ENCODE results near the gene TUBA8.
A peak's percentile ranks its signal among the peaks of the same experiment; 100 is the strongest.
"Not testable (repeated sequence)": the region's sequence is repeated elsewhere in the genome, so short reads cannot be mapped to it uniquely, and the experiment has no call there.

TUBA8 gene

GRCh38 chr22:18070041-18070440, 40.6 kb upstream of the TUBA8 start:
- H3K36me3 ChIP-seq (ENCODE audit: control insufficient read depth, insufficient read depth, low read length) = no peaks in the 10 kb centered on the region
- H3K9ac ChIP-seq (ENCODE audit: low read depth, low read length) = no peak overlapping the region
- H3K4me3 ChIP-seq (ENCODE audit: low read depth, low read length) = no peak overlapping the region
- H3K4me1 ChIP-seq (ENCODE audit: control insufficient read depth, insufficient read depth, low read length) = no peaks in the 10 kb centered on the region
- no peaks in the 10 kb centered on the region for H3K9me3 ChIP-seq (ENCODE audit: control insufficient read depth, insufficient read depth, low read length)
- no peaks in the 10 kb centered on the region for H3K27me3 ChIP-seq (ENCODE audit: control insufficient read depth, insufficient read depth, low read length)

GRCh38 chr22:18070556-18071306, 39.9 kb upstream of the TUBA8 start:
- H3K4me1 ChIP-seq (ENCODE audit: control insufficient read depth, insufficient read depth, low read length) = no peaks in the 10 kb centered on the region
- H3K4me3 ChIP-seq (ENCODE audit: low read depth, low read length) = no peak overlapping the region
- H3K36me3 ChIP-seq (ENCODE audit: control insufficient read depth, insufficient read depth, low read length) = no peaks in the 10 kb centered on the region
- H3K9me3 ChIP-seq (ENCODE audit: control insufficient read depth, insufficient read depth, low read length) = no peaks in the 10 kb centered on the region
- no peaks in the 10 kb centered on the region for H3K27me3 ChIP-seq (ENCODE audit: control insufficient read depth, insufficient read depth, low read length)
- no peak overlapping the region for H3K9ac ChIP-seq (ENCODE audit: low read depth, low read length)

- not testable (repeated sequence) for H3K27me3 ChIP-seq (ENCODE audit: control insufficient read depth, insufficient read depth, low read length); H3K9ac ChIP-seq (ENCODE audit: low read depth, low read length); H3K9me3 ChIP-seq (ENCODE audit: control insufficient read depth, insufficient read depth, low read length); H3K36me3 ChIP-seq (ENCODE audit: control insufficient read depth, insufficient read depth, low read length); H3K4me3 ChIP-seq (ENCODE audit: low read depth, low read length); H3K4me1 ChIP-seq (ENCODE audit: control insufficient read depth, insufficient read depth, low read length)
Observed at GRCh38 chr22:18071307-18071967, 39.2 kb upstream of the TUBA8 start.

- Histone ChIP-seq H3K4me3 (ENCODE audit: low read depth, low read length) (no peak overlapping the region), H3K9ac (ENCODE audit: low read depth, low read length) (no peak overlapping the region), H3K27me3 (ENCODE audit: control insufficient read depth, insufficient read depth, low read length) (no peaks in the 10 kb centered on the region), H3K4me1 (ENCODE audit: control insufficient read depth, insufficient read depth, low read length) (no peaks in the 10 kb centered on the region), H3K36me3 (ENCODE audit: control insufficient read depth, insufficient read depth, low read length) (no peaks in the 10 kb centered on the region), H3K9me3 (ENCODE audit: control insufficient read depth, insufficient read depth, low read length) (no peaks in the 10 kb centered on the region)
Observed at GRCh38 chr22:18071968-18072310, 38.7 kb upstream of the TUBA8 start.

GRCh38 chr22:18073467-18073866, 37.1 kb upstream of the TUBA8 start:
- Histone ChIP-seq H3K4me3 (ENCODE audit: low read depth, low read length) (no peak overlapping the region), H3K9me3 (ENCODE audit: control insufficient read depth, insufficient read depth, low read length) (no peaks in the 10 kb centered on the region), H3K36me3 (ENCODE audit: control insufficient read depth, insufficient read depth, low read length) (no peaks in the 10 kb centered on the region), H3K9ac (ENCODE audit: low read depth, low read length) (no peak overlapping the region), H3K4me1 (ENCODE audit: control insufficient read depth, insufficient read depth, low read length) (no peaks in the 10 kb centered on the region), H3K27me3 (ENCODE audit: control insufficient read depth, insufficient read depth, low read length) (no peaks in the 10 kb centered on the region)

- not testable (repeated sequence) for H3K4me1 ChIP-seq (ENCODE audit: control insufficient read depth, insufficient read depth, low read length); H3K27me3 ChIP-seq (ENCODE audit: control insufficient read depth, insufficient read depth, low read length); H3K4me3 ChIP-seq (ENCODE audit: low read depth, low read length); H3K36me3 ChIP-seq (ENCODE audit: control insufficient read depth, insufficient read depth, low read length); H3K9ac ChIP-seq (ENCODE audit: low read depth, low read length); H3K9me3 ChIP-seq (ENCODE audit: control insufficient read depth, insufficient read depth, low read length)
Observed at GRCh38 chr22:18073927-18074326, 36.7 kb upstream of the TUBA8 start.

DNA sequence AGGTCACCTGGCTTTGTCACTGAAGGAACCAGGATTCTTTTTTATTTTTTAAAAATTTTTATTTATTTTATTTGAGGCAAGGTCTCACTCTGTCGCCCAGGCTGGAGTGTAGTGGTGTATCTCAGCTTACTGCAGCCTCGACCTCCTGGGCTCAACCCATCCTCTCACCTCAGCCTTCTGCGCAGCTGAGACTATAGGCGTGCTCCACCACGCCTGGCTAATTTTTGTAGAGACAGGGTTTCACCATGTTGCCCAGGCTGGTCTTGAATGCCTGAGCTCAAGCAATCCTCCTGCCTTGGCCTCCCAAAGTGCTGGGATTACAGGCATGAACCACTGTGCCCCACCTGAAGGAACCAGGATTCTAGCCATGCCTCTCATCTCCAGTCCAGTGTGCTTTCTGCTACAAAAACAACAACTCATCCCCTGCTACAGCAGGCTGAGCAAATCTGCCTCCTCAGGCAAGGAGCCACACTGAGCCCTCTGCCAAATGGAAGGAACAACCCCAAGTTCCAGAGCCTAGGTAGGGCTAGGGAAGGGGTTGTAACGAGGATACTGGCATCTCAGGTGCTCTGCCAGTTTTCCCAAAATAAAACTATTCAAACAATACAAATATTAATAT, 35.4 kb upstream of the TUBA8 start:
- no peaks in the 10 kb centered on the region for H3K4me1 ChIP-seq (ENCODE audit: control insufficient read depth, insufficient read depth, low read length)
- no peaks in the 10 kb centered on the region for H3K9me3 ChIP-seq (ENCODE audit: control insufficient read depth, insufficient read depth, low read length)
- H3K4me3 ChIP-seq (ENCODE audit: low read depth, low read length) = no peak overlapping the region
- H3K27me3 ChIP-seq (ENCODE audit: control insufficient read depth, insufficient read depth, low read length) = no peaks in the 10 kb centered on the region
- H3K36me3 ChIP-seq (ENCODE audit: control insufficient read depth, insufficient read depth, low read length) = no peaks in the 10 kb centered on the region
- H3K9ac ChIP-seq (ENCODE audit: low read depth, low read length) = no peak overlapping the region

GRCh38 chr22:18075720-18076497, 34.7 kb upstream of the TUBA8 start:
- H3K4me1 ChIP-seq (ENCODE audit: control insufficient read depth, insufficient read depth, low read length) = no peaks in the 10 kb centered on the region
- H3K4me3 ChIP-seq (ENCODE audit: low read depth, low read length) = no peak overlapping the region
- no peaks in the 10 kb centered on the region for H3K9me3 ChIP-seq (ENCODE audit: control insufficient read depth, insufficient read depth, low read length)
- no peak overlapping the region for H3K9ac ChIP-seq (ENCODE audit: low read depth, low read length)
- peaks cover 5% of the 10 kb centered on the region for H3K36me3 ChIP-seq (ENCODE audit: control insufficient read depth, insufficient read depth, low read length)
- H3K27me3 ChIP-seq (ENCODE audit: control insufficient read depth, insufficient read depth, low read length) = no peaks in the 10 kb centered on the region

- Histone ChIP-seq H3K4me1 (ENCODE audit: control insufficient read depth, insufficient read depth, low read length) (no peaks in the 10 kb centered on the region), H3K9me3 (ENCODE audit: control insufficient read depth, insufficient read depth, low read length) (no peaks in the 10 kb centered on the region), H3K36me3 (ENCODE audit: control insufficient read depth, insufficient read depth, low read length) (peaks cover 10% of the 10 kb centered on the region), H3K4me3 (ENCODE audit: low read depth, low read length) (peak overlapping the region; percentile 99), H3K27me3 (ENCODE audit: control insufficient read depth, insufficient read depth, low read length) (no peaks in the 10 kb centered on the region), H3K9ac (ENCODE audit: low read depth, low read length) (peak overlapping the region; percentile 42)
Observed at GRCh38 chr22:18077087-18077638, 33.4 kb upstream of the TUBA8 start.

DNA sequence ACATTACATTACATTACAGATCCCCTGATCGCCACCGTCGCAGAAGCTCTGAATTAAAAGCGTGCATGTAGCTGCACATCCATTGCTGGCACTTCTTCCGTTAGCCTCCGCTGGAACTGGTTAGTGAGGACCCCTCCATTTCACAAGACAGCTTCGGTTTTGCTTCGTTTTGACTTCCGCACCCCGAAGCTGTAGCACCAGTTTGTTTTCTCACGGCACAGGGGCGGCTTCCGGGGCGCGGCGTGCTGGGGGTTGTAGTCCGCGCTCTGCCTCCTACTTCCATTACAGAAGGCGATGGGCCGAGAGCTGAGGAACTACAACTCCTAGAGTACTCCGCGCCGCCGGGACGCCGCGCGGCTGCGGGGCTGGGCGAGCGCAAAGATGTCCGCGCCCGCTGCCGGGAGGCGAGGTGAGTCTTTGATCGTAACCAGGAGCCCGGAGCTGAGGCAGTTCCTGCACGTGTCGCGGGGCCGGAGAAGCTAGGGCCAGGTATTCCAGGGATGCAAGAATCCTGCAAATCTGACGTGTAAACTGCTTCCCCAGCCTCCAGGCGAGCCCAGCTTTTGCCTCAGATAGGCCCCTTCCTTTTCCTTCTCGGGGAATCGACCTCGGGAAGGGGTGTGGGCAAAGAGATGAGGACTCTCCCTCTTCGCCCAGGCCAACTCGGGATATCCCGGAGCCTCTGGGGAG, 32.8 kb upstream of the TUBA8 start, which contains the start of gene PEX26:
Gene PEX26 (plus strand): TSS at position 352 of the 690 bp plus-strand sequence. CDS start 387 bp downstream, outside the sequence.
- no peaks in the 10 kb centered on the region for H3K4me1 ChIP-seq (ENCODE audit: control insufficient read depth, insufficient read depth, low read length)
- no peaks in the 10 kb centered on the region for H3K27me3 ChIP-seq (ENCODE audit: control insufficient read depth, insufficient read depth, low read length)
- H3K9ac ChIP-seq (ENCODE audit: low read depth, low read length) = peak within 1 kb of the TSS; percentile 94
- peak within 1 kb of the TSS; percentile 99 for H3K4me3 ChIP-seq (ENCODE audit: low read depth, low read length)
- H3K36me3 ChIP-seq (ENCODE audit: control insufficient read depth, insufficient read depth, low read length) = peaks cover 10% of the 10 kb centered on the region
- H3K9me3 ChIP-seq (ENCODE audit: control insufficient read depth, insufficient read depth, low read length) = no peaks in the 10 kb centered on the region
